ENCODE data around the gene MAGI2.

Gene MAGI2

GRCh38 chr7:78576236-78576635, 877.2 kb downstream of the MAGI2 start:
- H3F3A ChIP-seq (ENCODE audit: control insufficient read depth, insufficient read depth) = no peaks in the 10 kb centered on the region
- no peaks in the 10 kb centered on the region for H3K36me3 ChIP-seq (ENCODE audit: control insufficient read depth, low read length)
- H3K27me3 ChIP-seq (ENCODE audit: control insufficient read depth, low read length) = no peaks in the 10 kb centered on the region
- H4K20me1 ChIP-seq (ENCODE audit: control insufficient read depth, insufficient read depth, low read depth, low read length) = no peaks in the 10 kb centered on the region
- H3K9me3 ChIP-seq (ENCODE audit: control insufficient read depth, insufficient read depth, low read length) = no peaks in the 10 kb centered on the region
- no peaks in the 10 kb centered on the region for H3K4me1 ChIP-seq (ENCODE audit: control insufficient read depth, low read length)
- no peaks in the 10 kb centered on the region for H3K9me2 ChIP-seq (replicated peaks; ENCODE audit: control insufficient read depth, low read length)
- no peaks in the 10 kb centered on the region for H3K79me2 ChIP-seq (ENCODE audit: control insufficient read depth, low read length)
- no peak overlapping the region for H3K4me2 ChIP-seq (ENCODE audit: low read length)
- TF ChIP-seq, protein P1, sequence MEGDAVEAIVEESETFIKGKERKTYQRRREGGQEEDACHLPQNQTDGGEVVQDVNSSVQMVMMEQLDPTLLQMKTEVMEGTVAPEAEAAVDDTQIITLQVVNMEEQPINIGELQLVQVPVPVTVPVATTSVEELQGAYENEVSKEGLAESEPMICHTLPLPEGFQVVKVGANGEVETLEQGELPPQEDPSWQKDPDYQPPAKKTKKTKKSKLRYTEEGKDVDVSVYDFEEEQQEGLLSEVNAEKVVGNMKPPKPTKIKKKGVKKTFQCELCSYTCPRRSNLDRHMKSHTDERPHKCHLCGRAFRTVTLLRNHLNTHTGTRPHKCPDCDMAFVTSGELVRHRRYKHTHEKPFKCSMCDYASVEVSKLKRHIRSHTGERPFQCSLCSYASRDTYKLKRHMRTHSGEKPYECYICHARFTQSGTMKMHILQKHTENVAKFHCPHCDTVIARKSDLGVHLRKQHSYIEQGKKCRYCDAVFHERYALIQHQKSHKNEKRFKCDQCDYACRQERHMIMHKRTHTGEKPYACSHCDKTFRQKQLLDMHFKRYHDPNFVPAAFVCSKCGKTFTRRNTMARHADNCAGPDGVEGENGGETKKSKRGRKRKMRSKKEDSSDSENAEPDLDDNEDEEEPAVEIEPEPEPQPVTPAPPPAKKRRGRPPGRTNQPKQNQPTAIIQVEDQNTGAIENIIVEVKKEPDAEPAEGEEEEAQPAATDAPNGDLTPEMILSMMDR (IDR thresholded peaks at IDR 0.05; ENCODE audit: low read depth, low read length, poor library complexity, severe bottlenecking) = no peak
- TF ChIP-seq EZH2phosphoT487 (IDR thresholded peaks at IDR 0.05; ENCODE audit: borderline replicate concordance, low read length) = no peak
- no peak overlapping the region for H3K4me3 ChIP-seq (ENCODE audit: low read length)
- H3K27ac ChIP-seq (ENCODE audit: low read depth, low read length) = no peak overlapping the region

DNA sequence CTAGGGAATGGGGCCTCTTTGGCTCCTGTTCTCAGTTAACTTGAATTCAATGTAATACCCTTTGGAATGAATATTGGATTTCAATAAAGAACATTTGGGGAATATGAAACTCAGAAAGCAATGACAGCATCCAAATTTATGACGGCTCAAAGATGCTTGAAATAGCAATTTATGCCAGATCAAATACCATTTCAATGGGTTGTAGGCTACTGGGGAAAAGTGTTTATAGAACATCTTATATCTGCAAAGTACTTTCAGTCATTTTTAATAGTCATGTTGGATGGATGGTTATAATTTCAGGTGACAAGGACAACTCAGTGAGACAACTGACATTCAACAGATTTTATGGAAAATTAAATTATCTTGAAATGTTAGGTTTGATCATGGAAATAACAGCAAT, 882.2 kb downstream of the MAGI2 start:
- H3K4me3 ChIP-seq (ENCODE audit: low read length) = no peak overlapping the region
- H3K27ac ChIP-seq (ENCODE audit: low read depth, low read length) = no peak overlapping the region
- H3F3A ChIP-seq (ENCODE audit: control insufficient read depth, insufficient read depth) = no peaks in the 10 kb centered on the region
- H3K4me2 ChIP-seq (ENCODE audit: low read length) = no peak overlapping the region
- no peaks in the 10 kb centered on the region for H3K79me2 ChIP-seq (ENCODE audit: control insufficient read depth, low read length)
- TF ChIP-seq EZH2phosphoT487 (IDR thresholded peaks at IDR 0.05; ENCODE audit: borderline replicate concordance, low read length) = no peak
- TF ChIP-seq, protein P1 (IDR thresholded peaks at IDR 0.05; ENCODE audit: low read depth, low read length, poor library complexity, severe bottlenecking) = no peak
- H3K27me3 ChIP-seq (ENCODE audit: control insufficient read depth, low read length) = no peaks in the 10 kb centered on the region
- no peaks in the 10 kb centered on the region for H3K4me1 ChIP-seq (ENCODE audit: control insufficient read depth, low read length)
- H3K9me3 ChIP-seq (ENCODE audit: control insufficient read depth, insufficient read depth, low read length) = no peaks in the 10 kb centered on the region
- no peaks in the 10 kb centered on the region for H3K9me2 ChIP-seq (replicated peaks; ENCODE audit: control insufficient read depth, low read length)
- no peaks in the 10 kb centered on the region for H4K20me1 ChIP-seq (ENCODE audit: control insufficient read depth, insufficient read depth, low read depth, low read length)
- no peaks in the 10 kb centered on the region for H3K36me3 ChIP-seq (ENCODE audit: control insufficient read depth, low read length)

DNA sequence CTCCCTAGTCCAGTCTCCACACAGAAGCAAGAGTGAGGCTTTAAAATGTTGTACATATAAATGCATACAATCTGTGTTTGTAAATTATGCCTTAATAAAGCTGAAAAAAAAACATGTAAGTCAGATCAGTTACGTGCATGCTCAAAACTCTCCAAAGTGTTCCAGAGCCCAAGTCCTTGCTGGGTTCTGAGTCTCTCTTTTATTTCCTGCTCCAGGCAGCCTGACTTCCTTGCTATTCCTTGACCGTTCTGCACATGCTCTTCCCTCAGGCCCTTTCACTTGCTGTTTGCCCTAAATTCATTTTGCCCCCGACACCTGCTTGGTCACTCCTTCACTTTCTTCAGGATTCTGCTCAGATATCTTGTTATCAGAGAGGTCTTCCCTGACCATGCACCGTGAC, 884.8 kb downstream of the MAGI2 start:
- TF ChIP-seq EZH2phosphoT487 (IDR thresholded peaks at IDR 0.05; ENCODE audit: borderline replicate concordance, low read length) = no peak
- TF ChIP-seq, protein P1 (IDR thresholded peaks at IDR 0.05; ENCODE audit: low read depth, low read length, poor library complexity, severe bottlenecking) = no peak
- Histone ChIP-seq H3K9me3 (ENCODE audit: control insufficient read depth, insufficient read depth, low read length) (no peaks in the 10 kb centered on the region), H3K9me2 (replicated peaks; ENCODE audit: control insufficient read depth, low read length) (no peaks in the 10 kb centered on the region), H4K20me1 (ENCODE audit: control insufficient read depth, insufficient read depth, low read depth, low read length) (no peaks in the 10 kb centered on the region), H3K4me3 (ENCODE audit: low read length) (no peak overlapping the region), H3K79me2 (ENCODE audit: control insufficient read depth, low read length) (no peaks in the 10 kb centered on the region), H3K27me3 (ENCODE audit: control insufficient read depth, low read length) (no peaks in the 10 kb centered on the region), H3F3A (ENCODE audit: control insufficient read depth, insufficient read depth) (no peaks in the 10 kb centered on the region), H3K36me3 (ENCODE audit: control insufficient read depth, low read length) (no peaks in the 10 kb centered on the region), H3K4me1 (ENCODE audit: control insufficient read depth, low read length) (no peaks in the 10 kb centered on the region), H3K27ac (ENCODE audit: low read depth, low read length) (no peak overlapping the region), H3K4me2 (ENCODE audit: low read length) (no peak overlapping the region)

DNA sequence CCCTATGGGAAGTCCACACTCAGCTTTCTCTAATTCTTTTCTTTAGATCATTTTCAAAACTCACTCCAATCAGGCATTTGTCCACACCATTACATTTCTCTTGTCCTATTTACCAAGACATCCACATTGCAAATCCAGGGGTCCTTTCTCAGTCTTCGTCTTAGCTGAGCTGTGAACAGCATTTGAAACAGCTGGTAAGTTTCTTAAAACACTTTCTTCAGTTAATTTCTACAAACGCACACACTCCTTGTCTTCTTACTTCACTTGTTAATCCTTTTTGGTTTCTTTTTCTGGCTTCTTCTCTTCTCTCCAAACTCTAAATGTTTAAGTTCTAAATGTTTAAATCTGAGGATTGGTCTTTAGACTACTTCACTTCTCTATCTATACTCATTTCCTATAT, 885.6 kb downstream of the MAGI2 start:
- TF ChIP-seq, protein P1 (IDR thresholded peaks at IDR 0.05; ENCODE audit: low read depth, low read length, poor library complexity, severe bottlenecking) = no peak
- TF ChIP-seq EZH2phosphoT487 (IDR thresholded peaks at IDR 0.05; ENCODE audit: borderline replicate concordance, low read length) = no peak
- Histone ChIP-seq H3K9me2 (replicated peaks; ENCODE audit: control insufficient read depth, low read length) (no peaks in the 10 kb centered on the region), H3F3A (ENCODE audit: control insufficient read depth, insufficient read depth) (no peaks in the 10 kb centered on the region), H3K4me3 (ENCODE audit: low read length) (no peak overlapping the region), H3K4me2 (ENCODE audit: low read length) (no peak overlapping the region), H3K27ac (ENCODE audit: low read depth, low read length) (no peak overlapping the region), H3K4me1 (ENCODE audit: control insufficient read depth, low read length) (no peaks in the 10 kb centered on the region), H4K20me1 (ENCODE audit: control insufficient read depth, insufficient read depth, low read depth, low read length) (no peaks in the 10 kb centered on the region), H3K79me2 (ENCODE audit: control insufficient read depth, low read length) (no peaks in the 10 kb centered on the region), H3K9me3 (ENCODE audit: control insufficient read depth, insufficient read depth, low read length) (no peaks in the 10 kb centered on the region), H3K36me3 (ENCODE audit: control insufficient read depth, low read length) (no peaks in the 10 kb centered on the region), H3K27me3 (ENCODE audit: control insufficient read depth, low read length) (no peaks in the 10 kb centered on the region)
